ENCODE results near the gene DECR2. TPM values are rescaled to one million over a fixed set of nuclear protein-coding genes. Genes with fewer than 3 reads are reported as not detected.

DECR2 gene
- total RNA-seq, 1 experiment from 2014 or later: 52.6 TPM

GRCh38 chr16:389352-389751 lies 12.3 kb upstream of the DECR2 start:
- peak in 1 of 2 experiments; percentile 34 for DNase-seq
- no peaks in the 10 kb centered on the region for H3K9me3 Mint-ChIP-seq (ENCODE audit: unreplicated experiment)
- BruUV-seq (replicated peaks): no TSS peak
- H3K36me3 Mint-ChIP-seq (ENCODE audit: insufficient read depth, unreplicated experiment): peaks cover 4% of the 10 kb centered on the region
- CTCF ChIA-PET: no interaction called here
- TF ChIP-seq, protein P1, sequence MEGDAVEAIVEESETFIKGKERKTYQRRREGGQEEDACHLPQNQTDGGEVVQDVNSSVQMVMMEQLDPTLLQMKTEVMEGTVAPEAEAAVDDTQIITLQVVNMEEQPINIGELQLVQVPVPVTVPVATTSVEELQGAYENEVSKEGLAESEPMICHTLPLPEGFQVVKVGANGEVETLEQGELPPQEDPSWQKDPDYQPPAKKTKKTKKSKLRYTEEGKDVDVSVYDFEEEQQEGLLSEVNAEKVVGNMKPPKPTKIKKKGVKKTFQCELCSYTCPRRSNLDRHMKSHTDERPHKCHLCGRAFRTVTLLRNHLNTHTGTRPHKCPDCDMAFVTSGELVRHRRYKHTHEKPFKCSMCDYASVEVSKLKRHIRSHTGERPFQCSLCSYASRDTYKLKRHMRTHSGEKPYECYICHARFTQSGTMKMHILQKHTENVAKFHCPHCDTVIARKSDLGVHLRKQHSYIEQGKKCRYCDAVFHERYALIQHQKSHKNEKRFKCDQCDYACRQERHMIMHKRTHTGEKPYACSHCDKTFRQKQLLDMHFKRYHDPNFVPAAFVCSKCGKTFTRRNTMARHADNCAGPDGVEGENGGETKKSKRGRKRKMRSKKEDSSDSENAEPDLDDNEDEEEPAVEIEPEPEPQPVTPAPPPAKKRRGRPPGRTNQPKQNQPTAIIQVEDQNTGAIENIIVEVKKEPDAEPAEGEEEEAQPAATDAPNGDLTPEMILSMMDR (IDR thresholded peaks at IDR 0.05; ENCODE audit: insufficient read depth in 1 of 2, low read depth in 1 of 2, low read length in 1 of 2, severe bottlenecking in 1 of 2, unreplicated experiment in 1 of 2): no peak
- no peak overlapping the region for H3K4me3 ChIP-seq (ENCODE audit: low read depth, low read length)
- H3K4me3 Mint-ChIP-seq (ENCODE audit: unreplicated experiment): no peak overlapping the region
- H3K27me3 Mint-ChIP-seq (ENCODE audit: insufficient read depth, unreplicated experiment): no peaks in the 10 kb centered on the region
- H3K36me3 ChIP-seq (ENCODE audit: control insufficient read depth, insufficient read depth, low read length): no peaks in the 10 kb centered on the region
- intact Hi-C loops (cut with micrococcal nuclease; ENCODE audit: unreplicated experiment): loop anchor here (5.0 kb wide), 1 partner anchor 108 kb away; no protein-coding TSS in a partner anchor
- H3K9me3 ChIP-seq: 0 out of 2 replicates have a peak, but pooled peaks cover 3% of the 10 kb centered on the region
- H3K4me1 ChIP-seq: peaks cover 18% of the 10 kb centered on the region
- POLR2A ChIA-PET: interaction anchor here (0.6 kb wide), 1 partner anchor 102 kb away, joined by 3 read pairs; no protein-coding TSS in a partner anchor
- peaks cover 20% of the 10 kb centered on the region for H3K4me1 Mint-ChIP-seq (ENCODE audit: low read depth, unreplicated experiment)
- peak overlapping the region; percentile 79 for H3K27ac Mint-ChIP-seq (ENCODE audit: unreplicated experiment)
- H3K27me3 ChIP-seq (replicated peaks; ENCODE audit: control insufficient read depth, insufficient read depth, low read length): no peaks in the 10 kb centered on the region

DNA sequence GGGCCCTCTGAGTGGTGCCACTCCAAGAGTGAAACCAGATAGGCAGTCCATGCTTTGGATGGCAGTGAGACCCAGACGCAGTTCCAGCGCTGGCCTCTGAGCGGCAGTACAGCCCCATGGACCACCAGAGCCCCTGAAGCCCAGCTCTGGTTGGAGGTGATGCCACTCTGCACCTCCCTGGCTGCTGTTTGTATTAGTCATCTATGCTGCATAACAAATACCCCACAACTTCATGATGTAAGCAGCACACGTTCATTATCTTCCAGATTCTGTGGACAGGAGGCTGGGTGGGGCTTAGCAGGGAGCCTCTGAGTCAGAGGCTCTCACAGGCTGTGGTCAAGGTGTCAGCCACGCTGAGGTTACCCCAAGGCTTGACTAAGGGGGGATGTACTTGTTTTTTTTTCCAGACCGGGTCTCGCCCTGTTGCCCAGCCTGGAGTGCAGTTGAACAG lies 9.8 kb upstream of the DECR2 start:
- POLR2A ChIA-PET: no interaction called here
- peaks cover 18% of the 10 kb centered on the region for H3K4me1 ChIP-seq
- Mint-ChIP-seq H3K4me3 (ENCODE audit: unreplicated experiment) (no peak overlapping the region), H3K4me1 (ENCODE audit: low read depth, unreplicated experiment) (peaks cover 20% of the 10 kb centered on the region), H3K9me3 (ENCODE audit: unreplicated experiment) (no peaks in the 10 kb centered on the region), H3K27me3 (ENCODE audit: insufficient read depth, unreplicated experiment) (no peaks in the 10 kb centered on the region), H3K36me3 (ENCODE audit: insufficient read depth, unreplicated experiment) (peaks cover 8% of the 10 kb centered on the region), H3K27ac (ENCODE audit: unreplicated experiment) (no peak overlapping the region)
- H3K36me3 ChIP-seq (ENCODE audit: control insufficient read depth, insufficient read depth, low read length): no peaks in the 10 kb centered on the region
- no TSS peak for BruUV-seq (replicated peaks)
- no peak overlapping the region for H3K4me3 ChIP-seq (ENCODE audit: low read depth, low read length)
- TF ChIP-seq, protein P1 (IDR thresholded peaks at IDR 0.05; ENCODE audit: insufficient read depth in 1 of 2, low read depth in 1 of 2, low read length in 1 of 2, severe bottlenecking in 1 of 2, unreplicated experiment in 1 of 2): peak; percentile 64 to 69
- DNase-seq: peak; percentile 47 to 76
- H3K9me3 ChIP-seq: 0 out of 2 replicates have a peak, but pooled peaks cover 3% of the 10 kb centered on the region
- H3K27me3 ChIP-seq (replicated peaks; ENCODE audit: control insufficient read depth, insufficient read depth, low read length): no peaks in the 10 kb centered on the region
- intact Hi-C loops (cut with micrococcal nuclease; ENCODE audit: unreplicated experiment): no loop called here
- CTCF ChIA-PET: interaction anchor here (0.7 to 1.0 kb wide), 3 partner anchors 103 to 609 kb away, joined by 3 read pairs; no protein-coding TSS in a partner anchor

DNA sequence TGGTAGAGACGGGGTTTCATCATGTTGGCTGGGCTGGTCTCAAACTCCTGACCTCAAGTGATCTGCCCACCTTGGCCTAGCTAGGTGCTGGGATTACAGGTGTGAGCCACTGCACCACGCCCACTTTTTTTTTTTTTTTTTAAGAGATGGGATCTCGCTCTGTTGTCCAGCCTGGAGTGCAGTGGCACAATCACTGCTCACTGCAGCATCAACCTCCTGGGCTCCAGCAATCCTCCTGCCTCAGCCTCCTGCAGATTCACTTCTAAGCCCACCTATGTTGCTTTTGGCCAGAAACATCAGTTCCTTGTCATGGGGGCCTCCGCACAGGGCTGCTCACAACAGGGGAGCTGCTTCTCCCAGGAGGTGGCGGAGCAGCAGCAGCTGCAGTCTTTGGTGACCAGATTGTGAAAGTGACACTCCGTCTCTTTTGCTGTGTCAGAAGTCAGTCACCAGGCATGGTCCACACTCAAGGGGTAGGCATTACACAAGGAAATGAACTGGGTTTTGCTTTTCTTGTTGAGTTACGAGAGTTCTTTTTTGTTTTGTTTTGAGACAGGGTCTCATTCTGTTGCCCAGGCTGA lies 9.1 kb upstream of the DECR2 start:
- no peaks in the 10 kb centered on the region for H3K36me3 ChIP-seq (ENCODE audit: control insufficient read depth, insufficient read depth, low read length)

More for the DNA sequence above, 9.1 kb upstream of the DECR2 start:
- no peaks in the 10 kb centered on the region for H3K27me3 Mint-ChIP-seq (ENCODE audit: insufficient read depth, unreplicated experiment)
- intact Hi-C loops (cut with micrococcal nuclease; ENCODE audit: unreplicated experiment): no loop called here
- H3K4me3 ChIP-seq (ENCODE audit: low read depth, low read length): no peak overlapping the region
- no peaks in the 10 kb centered on the region for H3K27me3 ChIP-seq (replicated peaks; ENCODE audit: control insufficient read depth, insufficient read depth, low read length)
- POLR2A ChIA-PET: no interaction called here
- no peaks in the 10 kb centered on the region for H3K9me3 Mint-ChIP-seq (ENCODE audit: unreplicated experiment)
- H3K4me1 Mint-ChIP-seq (ENCODE audit: low read depth, unreplicated experiment): peaks cover 19% of the 10 kb centered on the region
- no peak overlapping the region for H3K27ac Mint-ChIP-seq (ENCODE audit: unreplicated experiment)
- H3K36me3 Mint-ChIP-seq (ENCODE audit: insufficient read depth, unreplicated experiment): peaks cover 9% of the 10 kb centered on the region
- CTCF ChIA-PET: interaction anchor here (0.7 to 1.0 kb wide), 2 partner anchors 103 to 608 kb away, joined by 3 read pairs; no protein-coding TSS in a partner anchor
- DNase-seq: no peak
- no TSS peak for BruUV-seq (replicated peaks)
- H3K4me1 ChIP-seq: peaks cover 18% of the 10 kb centered on the region
- 0 out of 2 replicates have a peak, but pooled peaks cover 3% of the 10 kb centered on the region for H3K9me3 ChIP-seq
- no peak overlapping the region for H3K4me3 Mint-ChIP-seq (ENCODE audit: unreplicated experiment)
- TF ChIP-seq, protein P1 (IDR thresholded peaks at IDR 0.05; ENCODE audit: insufficient read depth in 1 of 2, low read depth in 1 of 2, low read length in 1 of 2, severe bottlenecking in 1 of 2, unreplicated experiment in 1 of 2): no peak
